ENCODE data around the gene IL24. TPM values are rescaled to one million over a fixed set of nuclear protein-coding genes. Genes with fewer than 3 reads are reported as not detected.

The IL24 gene
- total RNA-seq, 1 donor from 2014 or later, result not detected

DNA sequence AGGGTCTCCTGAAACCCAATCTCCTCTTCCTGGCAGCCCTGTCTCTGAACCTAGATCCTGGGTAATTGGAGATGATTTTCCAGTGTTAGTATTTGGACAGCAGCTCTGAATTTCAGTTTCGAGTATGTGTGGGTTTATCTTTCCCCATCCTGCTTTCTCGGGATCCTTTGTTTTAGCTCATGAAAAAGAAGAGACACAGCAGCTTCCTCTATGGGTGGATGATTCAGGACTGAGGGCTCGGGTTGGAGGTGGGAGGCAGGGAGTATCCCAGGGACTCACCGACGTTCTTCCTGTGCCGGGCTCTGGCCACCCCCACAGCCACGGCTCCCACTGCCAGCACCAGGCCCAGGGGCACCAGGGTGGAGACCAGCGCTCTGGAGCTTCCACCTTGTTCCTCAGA is 34.9 kb downstream of the IL24 start:
- no peak for ATAC-seq (ENCODE audit: low read depth)
- no peaks in the 10 kb centered on the region for H3K9me3 Mint-ChIP-seq
- H3K27ac Mint-ChIP-seq, result peak overlapping the region; percentile 99
- H3K36me3 Mint-ChIP-seq (ENCODE audit: low read depth), result no peaks in the 10 kb centered on the region
- no peak overlapping the region for H3K4me3 Mint-ChIP-seq
- POLR2A ChIA-PET, result interaction anchor here (0.9 to 10.2 kb wide), 5 partner anchors 15 to 66 kb away, joined by 3 to 267 read pairs (median 16); partner anchors contain the start of gene FCMR
- H3K4me1 Mint-ChIP-seq, result peaks cover 67% of the 10 kb centered on the region
- TF ChIP-seq, protein P1, sequence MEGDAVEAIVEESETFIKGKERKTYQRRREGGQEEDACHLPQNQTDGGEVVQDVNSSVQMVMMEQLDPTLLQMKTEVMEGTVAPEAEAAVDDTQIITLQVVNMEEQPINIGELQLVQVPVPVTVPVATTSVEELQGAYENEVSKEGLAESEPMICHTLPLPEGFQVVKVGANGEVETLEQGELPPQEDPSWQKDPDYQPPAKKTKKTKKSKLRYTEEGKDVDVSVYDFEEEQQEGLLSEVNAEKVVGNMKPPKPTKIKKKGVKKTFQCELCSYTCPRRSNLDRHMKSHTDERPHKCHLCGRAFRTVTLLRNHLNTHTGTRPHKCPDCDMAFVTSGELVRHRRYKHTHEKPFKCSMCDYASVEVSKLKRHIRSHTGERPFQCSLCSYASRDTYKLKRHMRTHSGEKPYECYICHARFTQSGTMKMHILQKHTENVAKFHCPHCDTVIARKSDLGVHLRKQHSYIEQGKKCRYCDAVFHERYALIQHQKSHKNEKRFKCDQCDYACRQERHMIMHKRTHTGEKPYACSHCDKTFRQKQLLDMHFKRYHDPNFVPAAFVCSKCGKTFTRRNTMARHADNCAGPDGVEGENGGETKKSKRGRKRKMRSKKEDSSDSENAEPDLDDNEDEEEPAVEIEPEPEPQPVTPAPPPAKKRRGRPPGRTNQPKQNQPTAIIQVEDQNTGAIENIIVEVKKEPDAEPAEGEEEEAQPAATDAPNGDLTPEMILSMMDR (IDR thresholded peaks at IDR 0.05), result no peak
- no peaks in the 10 kb centered on the region for H3K27me3 Mint-ChIP-seq
- CTCF ChIA-PET, result interaction anchor here (0.6 to 15.7 kb wide), 21 partner anchors 10 to 568 kb away, joined by 3 to 383 read pairs (median 11); partner anchors contain the start of genes FCAMR, FCMR and IL20
- intact Hi-C loops (cut with micrococcal nuclease), result loop anchor here (2.0 kb wide), 2 partner anchors 75 to 205 kb away; no protein-coding TSS in a partner anchor
- no peak for DNase-seq

DNA sequence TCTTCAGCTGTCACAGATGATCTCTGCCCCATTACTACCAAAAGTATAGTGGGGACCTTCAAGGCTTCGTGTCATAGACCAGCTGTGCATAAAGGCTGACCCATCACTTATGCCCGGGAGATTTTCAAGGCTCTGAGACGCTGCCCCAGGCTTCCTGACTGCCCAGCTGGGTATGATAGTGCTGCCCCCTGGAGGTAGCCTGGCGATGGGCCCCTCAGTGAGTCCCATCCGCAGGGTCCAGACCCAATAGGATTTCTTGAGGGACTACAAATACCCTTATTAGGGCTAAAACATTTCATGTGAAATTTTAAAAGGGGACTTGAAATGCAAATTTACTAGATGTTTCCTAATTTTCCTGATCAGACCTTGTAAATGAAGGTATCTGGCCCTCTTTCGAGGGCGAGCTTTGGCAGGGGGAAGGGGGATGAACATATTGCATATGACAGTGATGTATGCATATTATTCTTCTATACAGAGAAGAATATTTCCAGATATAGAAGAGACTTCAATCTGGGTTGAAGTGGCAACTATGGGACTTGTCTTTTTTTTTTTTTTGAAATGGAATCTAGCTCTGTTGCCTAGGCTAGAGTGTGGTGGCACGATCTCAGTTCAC is 36.2 kb downstream of the IL24 start:
- TF ChIP-seq, protein P1 (IDR thresholded peaks at IDR 0.05), result no peak
- Mint-ChIP-seq H3K9me3 (no peaks in the 10 kb centered on the region), H3K27ac (peak overlapping the region; percentile 99), H3K27me3 (no peaks in the 10 kb centered on the region), H3K4me1 (peaks cover 55% of the 10 kb centered on the region), H3K4me3 (no peak overlapping the region), H3K36me3 (ENCODE audit: low read depth) (no peaks in the 10 kb centered on the region)
- intact Hi-C loops (cut with micrococcal nuclease), result loop anchor here (1.0 to 2.0 kb wide), 6 partner anchors 21 to 207 kb away; partner anchors contain the start of gene IL20
- peak; percentile 58 for DNase-seq
- ChIA-PET POLR2A (interaction anchor here (1.1 to 10.2 kb wide), 4 partner anchors 8 to 28 kb away, joined by 6 to 267 read pairs (median 14); partner anchors contain the start of gene FCMR), CTCF (interaction anchor here (0.6 to 15.7 kb wide), 32 partner anchors 8 to 566 kb away, joined by 3 to 383 read pairs (median 4); partner anchors contain the start of genes DYRK3, EIF2D, FCAMR and FCMR)
- no peak for ATAC-seq (ENCODE audit: low read depth)

- peaks cover 34% of the 10 kb centered on the region for H3K4me1 Mint-ChIP-seq
- intact Hi-C loops (cut with micrococcal nuclease), result loop anchor here (1.0 kb wide), 1 partner anchor 47 kb away; no protein-coding TSS in a partner anchor
- ATAC-seq (ENCODE audit: low read depth), result no peak
- no peak overlapping the region for H3K4me3 Mint-ChIP-seq
- H3K27ac Mint-ChIP-seq, result no peak overlapping the region
- TF ChIP-seq, protein P1 (IDR thresholded peaks at IDR 0.05), result no peak
- no peaks in the 10 kb centered on the region for H3K9me3 Mint-ChIP-seq
- DNase-seq, result peak; percentile 41
- no peaks in the 10 kb centered on the region for H3K36me3 Mint-ChIP-seq (ENCODE audit: low read depth)
- CTCF ChIA-PET, result interaction anchor here (0.8 to 15.7 kb wide), 15 partner anchors 8 to 271 kb away, joined by 3 to 383 read pairs (median 4); partner anchors contain the start of genes FCMR and IL20
- POLR2A ChIA-PET, result interaction anchor here (1.5 kb wide), 1 partner anchor 14 kb away, joined by 5 read pairs; the partner anchor contains the start of gene FCMR
- H3K27me3 Mint-ChIP-seq, result no peaks in the 10 kb centered on the region
Observed at GRCh38 chr1:206935491-206936067, 38.3 kb downstream of the IL24 start.

DNA sequence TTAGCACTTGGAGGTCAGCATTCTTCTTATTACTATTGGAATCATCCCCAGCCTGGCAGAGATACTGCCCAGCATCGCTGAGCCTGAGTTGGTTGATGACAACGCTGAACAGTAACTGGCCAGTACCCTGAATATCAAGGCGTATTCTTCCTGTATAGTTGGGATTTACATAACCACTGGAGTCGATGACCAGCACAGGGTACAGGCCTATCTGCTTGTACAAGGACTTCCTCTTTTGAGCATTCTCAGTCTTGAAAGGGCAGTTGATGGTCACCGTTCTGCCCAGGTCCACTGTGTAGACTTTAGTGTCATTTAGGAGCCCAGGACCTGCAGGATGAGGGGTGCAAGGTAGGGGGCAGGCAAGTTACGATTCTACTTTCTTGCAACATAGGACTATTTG is 40.2 kb downstream of the IL24 start:
- no peak for ATAC-seq (ENCODE audit: low read depth)
- Mint-ChIP-seq H3K27me3 (no peaks in the 10 kb centered on the region), H3K4me3 (no peak overlapping the region), H3K36me3 (ENCODE audit: low read depth) (no peaks in the 10 kb centered on the region), H3K9me3 (no peaks in the 10 kb centered on the region), H3K4me1 (peaks cover 16% of the 10 kb centered on the region), H3K27ac (no peak overlapping the region)
- CTCF ChIA-PET, result interaction anchor here (1.6 to 15.7 kb wide), 4 partner anchors 22 to 274 kb away, joined by 3 to 383 read pairs (median 4); no protein-coding TSS in a partner anchor
- TF ChIP-seq, protein P1 (IDR thresholded peaks at IDR 0.05), result no peak
- DNase-seq, result no peak
- intact Hi-C loops (cut with micrococcal nuclease), result no loop called here
- POLR2A ChIA-PET, result interaction anchor here (1.7 kb wide), 1 partner anchor 12 kb away, joined by 6 read pairs; no protein-coding TSS in a partner anchor
